ENCODE data around the gene HACE1. TPM values are rescaled to one million over a fixed set of nuclear protein-coding genes. Genes with fewer than 3 reads are reported as not detected.
"Not testable (repeated sequence)": the region's sequence is repeated elsewhere in the genome, so short reads cannot be mapped to it uniquely, and the experiment has no call there.

HACE1 gene, protein sequence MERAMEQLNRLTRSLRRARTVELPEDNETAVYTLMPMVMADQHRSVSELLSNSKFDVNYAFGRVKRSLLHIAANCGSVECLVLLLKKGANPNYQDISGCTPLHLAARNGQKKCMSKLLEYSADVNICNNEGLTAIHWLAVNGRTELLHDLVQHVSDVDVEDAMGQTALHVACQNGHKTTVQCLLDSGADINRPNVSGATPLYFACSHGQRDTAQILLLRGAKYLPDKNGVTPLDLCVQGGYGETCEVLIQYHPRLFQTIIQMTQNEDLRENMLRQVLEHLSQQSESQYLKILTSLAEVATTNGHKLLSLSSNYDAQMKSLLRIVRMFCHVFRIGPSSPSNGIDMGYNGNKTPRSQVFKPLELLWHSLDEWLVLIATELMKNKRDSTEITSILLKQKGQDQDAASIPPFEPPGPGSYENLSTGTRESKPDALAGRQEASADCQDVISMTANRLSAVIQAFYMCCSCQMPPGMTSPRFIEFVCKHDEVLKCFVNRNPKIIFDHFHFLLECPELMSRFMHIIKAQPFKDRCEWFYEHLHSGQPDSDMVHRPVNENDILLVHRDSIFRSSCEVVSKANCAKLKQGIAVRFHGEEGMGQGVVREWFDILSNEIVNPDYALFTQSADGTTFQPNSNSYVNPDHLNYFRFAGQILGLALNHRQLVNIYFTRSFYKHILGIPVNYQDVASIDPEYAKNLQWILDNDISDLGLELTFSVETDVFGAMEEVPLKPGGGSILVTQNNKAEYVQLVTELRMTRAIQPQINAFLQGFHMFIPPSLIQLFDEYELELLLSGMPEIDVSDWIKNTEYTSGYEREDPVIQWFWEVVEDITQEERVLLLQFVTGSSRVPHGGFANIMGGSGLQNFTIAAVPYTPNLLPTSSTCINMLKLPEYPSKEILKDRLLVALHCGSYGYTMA
- polyA plus RNA-seq (2012; ENCODE audit: low read depth, missing spikeins): 2.5 TPM

DNA sequence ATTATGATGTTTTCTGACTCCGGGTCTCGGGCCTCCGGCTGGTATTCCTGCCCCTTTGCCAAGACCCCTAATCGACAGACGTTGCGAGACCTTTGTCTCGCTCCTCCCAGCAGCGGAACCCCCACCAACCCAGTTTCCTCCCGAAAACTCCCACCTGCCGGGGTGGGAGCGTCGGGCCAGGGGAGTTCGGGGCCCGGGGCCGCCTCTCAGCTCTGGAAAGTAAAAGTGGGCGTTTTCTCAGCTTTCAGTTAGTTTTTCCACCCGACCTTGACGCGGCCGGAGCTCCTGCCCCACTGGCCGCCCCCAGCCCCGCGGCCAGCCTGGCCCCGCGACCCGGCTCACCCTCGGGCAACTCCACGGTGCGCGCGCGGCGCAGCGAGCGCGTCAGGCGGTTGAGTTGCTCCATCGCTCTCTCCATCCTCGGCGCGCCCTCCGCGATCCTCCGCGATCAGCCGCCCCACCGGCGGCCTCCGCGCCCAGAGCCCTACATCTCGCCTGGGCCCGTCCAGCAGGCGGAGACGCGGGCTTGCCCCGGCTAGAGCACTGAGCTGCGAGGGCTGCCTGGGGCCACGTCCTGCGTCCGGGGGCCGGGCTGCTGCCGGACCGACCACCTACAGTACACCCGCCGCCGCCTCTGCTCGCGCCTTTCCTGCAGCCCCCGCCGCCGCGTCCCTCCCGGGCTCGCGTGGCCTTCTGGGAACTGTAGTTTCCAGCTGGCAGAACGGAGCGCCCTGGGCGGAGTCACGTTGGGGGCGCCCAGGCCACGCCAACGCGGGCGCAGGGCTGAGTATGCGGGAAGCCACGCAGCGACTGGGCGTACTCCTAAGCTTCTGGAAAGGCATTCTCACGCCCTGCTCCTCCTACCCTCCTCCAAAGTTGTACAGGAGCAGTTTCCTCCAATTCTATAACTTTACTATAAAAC is at the start of gene HACE1:
Gene HACE1, minus strand, starts transcription at position 695 of the 922 bp plus-strand sequence. Its CDS starts 277 bp downstream, at position 418.
- peak; percentile 85 for DNase-seq (ENCODE audit: insufficient read length, low spot score)
- peak; percentile 97 for FAIRE-seq
- TF ChIP-seq SPI1 (IDR thresholded peaks at IDR 0.05; ENCODE audit: low read depth, low read length): no peak
- TF ChIP-seq POLR2A (IDR thresholded peaks at IDR 0.05; ENCODE audit: low read depth, low read length): no peak
- no peak for TF ChIP-seq POLR2AphosphoS5 (IDR thresholded peaks at IDR 0.05; ENCODE audit: low read depth, low read length)
- TF ChIP-seq PAX5 (IDR thresholded peaks at IDR 0.05; ENCODE audit: insufficient read depth, low read length, severe bottlenecking): no peak
- TF ChIP-seq TAF1 (IDR thresholded peaks at IDR 0.05; ENCODE audit: low read depth, low read length): no peak
- no peak for TF ChIP-seq POU2F2 (IDR thresholded peaks at IDR 0.05; ENCODE audit: low read depth, low read length)

DNA sequence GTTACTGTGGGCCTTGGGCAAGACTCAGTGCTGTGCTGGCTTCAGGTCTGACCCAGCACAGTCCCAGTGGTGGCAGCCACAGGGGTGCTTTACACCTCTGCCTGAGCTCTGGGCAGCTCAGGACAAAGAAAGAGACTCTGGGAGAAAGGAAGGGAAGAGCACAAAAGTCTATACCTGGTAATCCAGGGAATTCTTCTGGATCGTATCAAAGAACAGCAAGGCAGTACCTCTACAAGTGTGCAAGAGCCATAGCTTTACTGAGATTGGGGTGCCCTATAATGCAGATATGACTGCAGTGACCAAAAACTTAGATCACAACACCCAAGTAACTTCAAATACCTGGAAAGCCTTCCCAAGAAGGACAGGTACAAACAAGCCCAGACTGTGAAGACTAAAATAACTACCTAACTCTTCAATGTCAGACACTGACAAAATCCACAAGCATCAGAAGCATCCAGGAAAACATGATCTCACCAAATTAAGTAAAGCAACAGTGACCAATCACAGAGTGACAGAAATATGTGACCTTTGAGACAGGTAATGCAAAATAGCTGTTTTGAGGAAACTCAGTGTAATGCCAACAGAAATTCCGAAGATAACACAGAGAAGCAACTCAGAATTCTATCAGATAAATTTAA is 49.3 kb upstream of the HACE1 start:
- FAIRE-seq: no peak
- no peak for TF ChIP-seq TAF1 (IDR thresholded peaks at IDR 0.05; ENCODE audit: low read depth, low read length)
- no peak for TF ChIP-seq PAX5 (IDR thresholded peaks at IDR 0.05; ENCODE audit: insufficient read depth, low read length, severe bottlenecking)
- no peak for TF ChIP-seq POLR2AphosphoS5 (IDR thresholded peaks at IDR 0.05; ENCODE audit: low read depth, low read length)
- no peak for DNase-seq (ENCODE audit: insufficient read length, low spot score)

DNA sequence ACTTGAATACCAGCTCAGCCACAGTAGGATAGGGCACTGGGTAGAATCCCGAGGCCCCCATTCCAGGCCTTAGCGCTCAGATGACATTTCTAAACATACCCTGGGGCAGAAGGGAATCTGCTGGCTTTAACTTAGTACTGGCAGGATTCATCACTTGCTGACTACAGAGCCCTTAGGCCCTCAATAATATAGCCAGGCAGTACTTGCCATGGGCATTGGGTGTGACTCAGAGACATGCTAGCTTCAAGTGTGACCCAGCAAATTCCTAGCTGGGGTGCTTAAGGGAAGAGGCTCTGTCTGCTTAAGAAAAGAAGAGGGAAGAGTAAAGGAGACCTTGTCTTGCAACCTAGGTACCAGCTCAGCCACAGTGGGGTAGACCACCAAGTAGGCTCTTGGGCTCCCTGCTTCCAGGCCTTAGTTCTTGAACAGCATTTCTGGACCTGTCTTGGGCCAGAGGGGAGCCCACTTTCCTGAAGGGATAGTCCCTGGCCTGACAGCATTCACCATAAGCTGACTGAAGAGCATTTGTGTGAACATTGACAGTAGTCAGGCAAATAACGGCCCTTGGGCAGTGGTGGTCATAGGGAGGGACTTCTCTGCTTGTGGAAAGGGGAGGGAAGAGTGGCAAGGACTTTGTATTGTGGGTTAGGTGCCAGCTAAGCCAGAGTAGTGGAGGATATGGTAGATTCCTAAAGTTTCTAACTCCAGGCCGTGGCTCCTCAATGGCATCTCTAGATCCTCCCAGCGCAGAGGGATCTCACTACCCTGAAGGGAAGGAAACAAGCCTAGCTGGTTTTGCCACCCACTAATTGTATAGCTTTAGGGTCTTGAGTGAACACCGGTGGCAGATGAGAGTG is 48.5 kb upstream of the HACE1 start:
- DNase-seq (ENCODE audit: insufficient read length, low spot score) (no peak), FAIRE-seq (no peak)
- no peak for TF ChIP-seq PAX5 (IDR thresholded peaks at IDR 0.05; ENCODE audit: insufficient read depth, low read length, severe bottlenecking)
- no peak for TF ChIP-seq POU2F2 (IDR thresholded peaks at IDR 0.05; ENCODE audit: low read depth, low read length)
- no peak for TF ChIP-seq POLR2AphosphoS5 (IDR thresholded peaks at IDR 0.05; ENCODE audit: low read depth, low read length)
- TF ChIP-seq POLR2A (IDR thresholded peaks at IDR 0.05; ENCODE audit: low read depth, low read length): no peak

DNA sequence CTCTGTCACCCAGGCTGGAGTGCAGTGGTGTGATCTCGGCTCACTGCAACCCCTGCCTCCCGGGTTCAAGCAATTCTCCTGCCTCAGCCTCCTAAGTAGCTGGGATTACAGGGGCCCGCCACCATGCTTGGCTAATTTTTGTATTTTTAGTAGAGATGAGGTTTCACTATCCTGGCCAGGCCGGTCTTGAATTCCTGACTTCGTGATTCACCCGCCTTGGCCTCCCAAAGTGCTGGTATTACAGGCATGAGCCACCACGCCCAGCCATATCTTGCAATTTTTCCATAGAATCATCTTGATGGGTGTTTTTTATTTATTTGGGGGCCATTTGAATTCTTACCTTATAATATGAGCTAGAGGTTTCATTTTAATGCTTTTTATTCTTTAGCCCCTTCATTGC is 39.2 kb upstream of the HACE1 start:
- DNase-seq (ENCODE audit: insufficient read length, low spot score); FAIRE-seq: not testable (repeated sequence)

DNA sequence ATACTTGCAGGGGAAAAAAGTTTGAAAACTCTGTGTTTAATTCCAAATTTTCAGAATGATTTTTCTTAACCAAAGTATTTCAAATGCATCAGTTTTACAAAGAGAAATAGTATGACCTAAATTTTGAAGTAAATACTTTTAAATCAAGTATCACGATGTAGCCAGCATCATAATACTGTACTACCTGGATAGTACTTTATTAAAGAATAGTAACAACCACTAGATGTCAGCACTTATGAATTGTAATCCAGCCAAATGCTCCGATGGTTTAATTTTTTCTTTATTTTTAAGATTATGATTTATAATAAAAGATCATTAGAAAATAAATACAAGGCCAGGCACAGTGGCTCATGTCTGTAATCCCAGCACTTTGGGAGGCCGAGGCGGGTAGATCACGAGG is 37.2 kb upstream of the HACE1 start:
- TF ChIP-seq POLR2A (IDR thresholded peaks at IDR 0.05; ENCODE audit: low read depth, low read length): no peak
- TF ChIP-seq PAX5 (IDR thresholded peaks at IDR 0.05; ENCODE audit: insufficient read depth, low read length, severe bottlenecking): no peak
- TF ChIP-seq SPI1 (IDR thresholded peaks at IDR 0.05; ENCODE audit: low read depth, low read length): no peak
- no peak for TF ChIP-seq POLR2AphosphoS5 (IDR thresholded peaks at IDR 0.05; ENCODE audit: low read depth, low read length)
- no peak for TF ChIP-seq TAF1 (IDR thresholded peaks at IDR 0.05; ENCODE audit: low read depth, low read length)
- no peak for FAIRE-seq
- no peak for DNase-seq (ENCODE audit: insufficient read length, low spot score)

DNA sequence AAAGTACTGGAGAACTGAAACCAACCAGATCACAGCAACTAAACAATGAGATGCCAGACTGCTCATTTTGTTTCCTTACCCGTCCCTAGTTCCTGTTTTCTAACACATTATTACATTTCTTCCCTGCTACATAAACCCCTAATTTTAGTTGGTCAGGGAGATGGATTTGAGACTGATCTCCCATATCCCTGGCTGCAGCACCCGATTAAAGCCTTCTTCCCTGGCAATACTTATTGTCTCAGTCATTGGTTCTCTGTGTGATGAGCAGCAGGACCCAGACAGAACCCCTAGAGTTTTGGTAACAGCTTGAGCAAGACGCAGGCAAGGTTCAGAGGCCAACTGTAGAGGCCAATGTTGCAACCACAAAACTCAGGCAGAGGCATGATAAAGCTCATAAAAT is 28.3 kb upstream of the HACE1 start:
- FAIRE-seq (no peak), DNase-seq (ENCODE audit: insufficient read length, low spot score) (no peak)
- TF ChIP-seq PAX5 (IDR thresholded peaks at IDR 0.05; ENCODE audit: insufficient read depth, low read length, severe bottlenecking): no peak
- TF ChIP-seq POU2F2 (IDR thresholded peaks at IDR 0.05; ENCODE audit: low read depth, low read length): no peak
- no peak for TF ChIP-seq POLR2A (IDR thresholded peaks at IDR 0.05; ENCODE audit: low read depth, low read length)
- no peak for TF ChIP-seq SPI1 (IDR thresholded peaks at IDR 0.05; ENCODE audit: low read depth, low read length)
- no peak for TF ChIP-seq POLR2AphosphoS5 (IDR thresholded peaks at IDR 0.05; ENCODE audit: low read depth, low read length)
- TF ChIP-seq TAF1 (IDR thresholded peaks at IDR 0.05; ENCODE audit: low read depth, low read length): no peak

DNA sequence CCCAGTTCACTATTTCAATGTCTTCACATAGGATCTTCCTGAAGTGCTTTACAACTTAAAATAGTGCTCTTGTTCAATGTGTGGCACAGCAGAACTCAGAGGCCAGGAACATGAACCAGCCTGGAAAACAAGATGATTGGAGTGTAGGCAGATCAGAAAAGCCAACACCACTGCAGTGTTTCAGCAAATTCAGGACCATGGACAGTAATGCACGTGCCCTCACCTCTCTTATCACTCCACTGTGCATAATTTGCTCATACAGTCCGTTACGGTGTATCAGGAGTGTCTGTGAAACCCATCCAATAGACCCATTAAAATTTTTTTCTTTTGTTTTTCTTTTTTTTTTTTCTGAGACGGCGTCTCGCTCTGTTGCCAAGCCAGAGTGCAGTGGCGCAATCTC is 27.6 kb upstream of the HACE1 start:
- FAIRE-seq (no peak), DNase-seq (ENCODE audit: insufficient read length, low spot score) (no peak)
- no peak for TF ChIP-seq POLR2A (IDR thresholded peaks at IDR 0.05; ENCODE audit: low read depth, low read length)
- no peak for TF ChIP-seq POU2F2 (IDR thresholded peaks at IDR 0.05; ENCODE audit: low read depth, low read length)
- TF ChIP-seq PAX5 (IDR thresholded peaks at IDR 0.05; ENCODE audit: insufficient read depth, low read length, severe bottlenecking): no peak
- no peak for TF ChIP-seq TAF1 (IDR thresholded peaks at IDR 0.05; ENCODE audit: low read depth, low read length)
- no peak for TF ChIP-seq POLR2AphosphoS5 (IDR thresholded peaks at IDR 0.05; ENCODE audit: low read depth, low read length)
- no peak for TF ChIP-seq SPI1 (IDR thresholded peaks at IDR 0.05; ENCODE audit: low read depth, low read length)

DNA sequence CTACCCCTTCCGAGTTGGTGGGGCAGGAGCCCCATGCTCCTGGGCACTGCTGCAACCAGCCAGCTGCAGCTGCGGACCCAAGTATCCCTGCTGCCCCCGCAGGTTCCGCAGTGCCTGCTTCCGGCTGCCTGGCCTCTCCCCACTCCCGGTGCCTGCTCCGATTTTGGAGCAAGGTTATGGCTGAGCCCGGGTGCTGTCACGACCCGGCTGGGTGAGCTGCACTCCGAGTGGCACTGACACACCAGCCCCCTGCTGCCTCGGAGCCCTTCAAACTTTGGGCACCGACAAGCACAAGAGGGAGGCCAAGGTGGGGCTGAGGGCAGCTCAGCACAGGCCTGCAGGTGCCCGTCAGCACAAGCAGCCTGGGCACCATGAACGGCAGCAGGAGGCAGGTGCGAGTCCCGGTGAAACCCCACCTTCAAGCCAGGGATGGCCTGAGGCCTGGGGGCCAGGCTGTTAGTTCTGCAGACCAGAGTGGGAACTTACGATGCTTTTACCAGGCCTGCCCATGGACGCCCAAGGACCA is 25.9 kb upstream of the HACE1 start:
- no peak for FAIRE-seq
- no peak for DNase-seq (ENCODE audit: insufficient read length, low spot score)
- TF ChIP-seq POU2F2 (IDR thresholded peaks at IDR 0.05; ENCODE audit: low read depth, low read length): no peak
- no peak for TF ChIP-seq POLR2AphosphoS5 (IDR thresholded peaks at IDR 0.05; ENCODE audit: low read depth, low read length)
- no peak for TF ChIP-seq TAF1 (IDR thresholded peaks at IDR 0.05; ENCODE audit: low read depth, low read length)
- no peak for TF ChIP-seq POLR2A (IDR thresholded peaks at IDR 0.05; ENCODE audit: low read depth, low read length)
- TF ChIP-seq SPI1 (IDR thresholded peaks at IDR 0.05; ENCODE audit: low read depth, low read length): no peak
- TF ChIP-seq PAX5 (IDR thresholded peaks at IDR 0.05; ENCODE audit: insufficient read depth, low read length, severe bottlenecking): no peak
